ENCODE results near the gene RMP24.

Gene RMP24

GRCh38 chr18:35979112-35979511, 6.6 kb downstream of the RMP24 start:
- Mint-ChIP-seq H3K36me3 (ENCODE audit: insufficient read depth in 1 of 3, low read depth in 3 of 3) (peaks cover 40 to 77% (median 63%) of the 10 kb centered on the region in 3 experiments; a peak in 6 of 7 replicates), H3K27ac (no peak overlapping the region), H3K9me3 (no peaks in the 10 kb centered on the region), H3K4me1 (peaks cover under 1 to 1% of the 10 kb centered on the region in 2 experiments), H3K4me3 (no peak overlapping the region), H3K27me3 (ENCODE audit: low read depth) (no peaks in the 10 kb centered on the region)
- H2BK20ac ChIP-seq (ENCODE audit: low read depth, low read length, poor library complexity, severe bottlenecking), result no peak overlapping the region
- H3K56ac ChIP-seq (ENCODE audit: insufficient read length, low read depth, low read length), result no peak overlapping the region
- H3K4me1 ChIP-seq (ENCODE audit: insufficient read depth, low read length), result no peaks in the 10 kb centered on the region
- no peak overlapping the region for H3K23ac ChIP-seq (ENCODE audit: insufficient read length, low read depth, low read length)
- TF ChIP-seq CTCF (conservative IDR thresholded peaks at IDR 0.05), result no peak
- H3K9me3 ChIP-seq (ENCODE audit: control insufficient read depth, low read depth, low read length), result no peaks in the 10 kb centered on the region
- no peak overlapping the region for H3K27ac ChIP-seq (ENCODE audit: insufficient read length, low read depth, low read length)
- H4K8ac ChIP-seq (replicated peaks; ENCODE audit: insufficient read length, low read depth, low read length), result no peak overlapping the region
- no peak overlapping the region for H3K4ac ChIP-seq (ENCODE audit: low read depth, low read length)
- no peaks in the 10 kb centered on the region for H3K23me2 ChIP-seq (ENCODE audit: insufficient read length, low read depth, low read length, poor library complexity, severe bottlenecking)
- no peak overlapping the region for H2BK12ac ChIP-seq (ENCODE audit: insufficient read length, low read depth, low read length)
- H2AK5ac ChIP-seq (ENCODE audit: insufficient read length, low read length), result no peak overlapping the region
- H4K5ac ChIP-seq (ENCODE audit: insufficient read length, low read depth, low read length), result no peak overlapping the region
- H3K79me1 ChIP-seq (ENCODE audit: insufficient read depth, low read depth, low read length, poor library complexity, severe bottlenecking), result no peaks in the 10 kb centered on the region
- 0 out of 2 replicates have a peak, but pooled peaks cover 2% of the 10 kb centered on the region for H3K79me2 ChIP-seq (ENCODE audit: insufficient read depth, low read length)
- H3K18ac ChIP-seq (ENCODE audit: insufficient read length, low read depth, low read length), result no peak overlapping the region
- no peak overlapping the region for H3K4me2 ChIP-seq (ENCODE audit: insufficient read depth, insufficient read length, low read length)
- no peak overlapping the region for H3K9ac ChIP-seq (ENCODE audit: extremely low read depth, insufficient read length, low read length)
- DNase-seq, result no peak
- no peaks in the 10 kb centered on the region for H4K20me1 ChIP-seq (ENCODE audit: control insufficient read depth, insufficient read depth, insufficient read length)
- no peak overlapping the region for H2BK15ac ChIP-seq (ENCODE audit: low read depth, low read length)
- no peak overlapping the region for H3K14ac ChIP-seq (ENCODE audit: insufficient read depth, low read length)
- H2BK5ac ChIP-seq (ENCODE audit: insufficient read length, low read length), result no peak overlapping the region
- no peak overlapping the region for H3T11ph ChIP-seq (ENCODE audit: low read length)
- no peak overlapping the region for H2AFZ ChIP-seq (ENCODE audit: low read length)
- H4K91ac ChIP-seq (ENCODE audit: insufficient read length, low read depth, low read length), result no peak overlapping the region
- no peaks in the 10 kb centered on the region for H3K27me3 ChIP-seq (ENCODE audit: insufficient read depth, low read length)
- no peak overlapping the region for H2BK120ac ChIP-seq (ENCODE audit: low read depth, low read length, poor library complexity, severe bottlenecking)

All from H9 (cell line).